ENCODE measurements around the gene PRKAG2.
A peak's percentile ranks its signal among the peaks of the same experiment; 100 is the strongest.

PRKAG2 gene

DNA sequence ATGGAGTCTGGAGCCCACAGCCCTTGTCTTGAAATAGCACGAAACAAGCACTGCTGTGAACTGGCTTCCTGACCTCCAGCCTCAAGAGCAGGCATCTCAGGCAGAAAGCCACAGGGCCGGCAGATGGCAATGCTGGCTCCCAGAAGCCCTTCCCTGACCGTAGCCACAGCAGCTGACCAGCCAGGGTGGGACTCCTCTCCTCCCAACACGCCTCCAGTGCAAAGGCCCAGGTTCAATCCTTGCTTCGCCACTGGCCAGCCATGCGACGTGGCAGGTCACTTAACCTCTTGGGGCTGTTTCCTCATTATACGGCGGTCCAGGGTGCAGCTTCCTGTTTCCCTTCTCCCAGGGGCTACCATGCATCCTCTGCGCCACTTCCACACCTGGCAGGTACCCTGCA is 12.8 kb downstream of the PRKAG2 start:
- peak; percentile 23 for DNase-seq

DNA sequence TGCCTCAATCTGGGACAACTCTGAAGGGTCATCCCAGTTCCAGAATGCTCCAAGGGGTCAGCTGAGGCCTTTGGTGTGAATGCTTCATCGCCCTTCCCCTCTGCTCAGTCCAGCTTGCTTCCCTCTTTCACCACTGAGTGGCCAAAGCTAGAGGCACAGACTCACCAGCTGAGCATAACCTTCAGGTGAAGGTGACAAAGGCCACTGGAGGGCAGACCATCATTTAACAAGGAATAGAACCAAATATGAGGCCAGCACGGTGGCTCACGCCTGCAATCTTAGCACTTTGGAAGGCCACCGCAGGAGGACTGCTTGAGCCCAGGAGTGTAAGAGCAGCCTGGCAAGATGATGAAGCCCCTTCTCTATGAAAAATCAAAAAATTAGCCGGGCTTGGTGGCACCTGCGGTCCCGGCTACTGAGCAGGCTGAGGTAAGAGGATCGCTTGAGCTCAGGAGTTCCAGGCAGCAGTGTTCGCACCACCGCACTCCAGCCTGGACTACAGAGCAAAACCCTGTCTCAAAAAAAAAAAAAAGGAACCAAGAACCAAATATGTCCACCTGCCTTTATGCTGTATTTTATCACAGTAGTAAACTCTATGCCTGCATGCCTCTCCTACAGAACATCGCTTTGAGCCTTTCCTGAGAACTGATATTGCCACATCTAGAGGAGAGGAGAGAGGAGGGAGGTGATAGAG is 13.4 kb downstream of the PRKAG2 start:
- DNase-seq, result no peak

DNA sequence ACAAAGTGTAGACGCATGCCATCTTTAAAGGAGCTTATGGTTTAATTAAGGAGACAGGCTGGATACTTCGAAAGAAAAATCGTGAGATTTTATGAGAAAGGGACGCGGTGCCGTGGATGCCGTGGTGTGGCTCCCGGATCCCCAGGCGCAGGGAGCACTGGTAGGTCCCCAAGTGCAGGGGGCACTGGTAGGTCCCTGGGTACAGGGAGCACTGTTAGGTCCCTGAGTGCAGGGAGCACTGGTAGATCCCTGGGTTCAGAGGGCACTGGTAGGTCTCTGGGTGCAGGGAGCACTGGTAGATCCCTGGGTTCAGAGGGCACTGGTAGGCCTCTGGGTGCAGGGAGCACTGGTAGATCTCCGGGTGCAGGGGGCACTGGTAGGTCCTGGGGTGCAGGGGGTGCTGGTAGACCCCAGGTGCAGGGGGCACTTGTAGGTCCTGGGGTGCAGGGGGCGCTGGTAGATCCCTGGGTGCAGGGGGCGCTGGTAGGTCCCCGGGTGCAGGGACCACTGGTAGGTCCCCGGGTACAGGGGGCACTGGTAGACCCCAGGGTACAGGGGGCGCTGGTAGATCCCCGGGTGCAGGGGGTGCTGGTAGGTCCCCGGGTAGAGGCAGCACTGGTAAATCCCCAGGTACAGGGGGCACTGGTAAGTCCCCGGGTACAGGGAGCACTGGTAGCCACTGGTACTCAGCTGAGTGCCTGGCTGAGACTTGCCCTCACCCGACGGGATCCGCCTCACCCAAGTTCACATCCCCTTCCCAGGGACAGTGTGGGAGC is 14.1 kb downstream of the PRKAG2 start:
- no peak for DNase-seq

DNA sequence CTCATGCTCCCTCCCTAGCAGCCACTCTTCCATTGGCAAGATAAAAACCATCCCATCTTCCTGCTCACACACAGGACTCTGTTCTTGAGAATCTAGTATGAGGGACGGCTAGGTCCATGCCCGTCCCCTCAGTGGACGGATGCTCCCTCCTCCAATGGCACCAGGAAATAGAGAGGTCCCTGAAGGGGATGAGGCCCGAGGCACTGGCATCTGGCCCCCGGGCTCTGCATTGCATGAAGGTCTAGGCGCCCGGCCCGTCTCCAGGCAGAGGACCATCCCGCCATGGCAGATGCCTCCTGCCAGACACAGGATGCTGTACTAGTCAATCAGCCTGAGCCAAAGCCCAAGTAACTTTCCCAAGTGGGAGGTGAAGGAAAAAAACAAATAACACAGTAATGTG is 15.0 kb downstream of the PRKAG2 start:
- DNase-seq, result no peak

DNA sequence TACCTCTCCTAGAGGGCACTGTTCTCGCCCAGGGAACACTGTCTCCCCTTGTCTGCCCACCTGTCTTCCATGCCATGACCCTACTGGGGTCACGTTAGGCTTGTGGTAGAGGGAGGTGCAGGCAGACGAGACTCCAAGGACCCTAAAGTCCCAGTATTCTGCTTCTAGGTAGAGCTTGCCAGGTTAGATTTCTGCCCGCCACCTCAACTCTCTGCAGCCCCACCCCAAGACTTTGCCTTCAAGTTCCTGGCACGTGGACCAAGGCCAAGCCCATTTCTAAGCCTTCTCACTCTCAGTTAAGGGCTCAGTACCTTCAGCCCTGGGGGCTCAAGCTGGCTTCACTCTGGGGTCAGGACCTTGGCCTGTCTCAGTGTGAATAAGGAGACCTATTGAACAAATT is 16.1 kb downstream of the PRKAG2 start:
- DNase-seq, result no peak

DNA sequence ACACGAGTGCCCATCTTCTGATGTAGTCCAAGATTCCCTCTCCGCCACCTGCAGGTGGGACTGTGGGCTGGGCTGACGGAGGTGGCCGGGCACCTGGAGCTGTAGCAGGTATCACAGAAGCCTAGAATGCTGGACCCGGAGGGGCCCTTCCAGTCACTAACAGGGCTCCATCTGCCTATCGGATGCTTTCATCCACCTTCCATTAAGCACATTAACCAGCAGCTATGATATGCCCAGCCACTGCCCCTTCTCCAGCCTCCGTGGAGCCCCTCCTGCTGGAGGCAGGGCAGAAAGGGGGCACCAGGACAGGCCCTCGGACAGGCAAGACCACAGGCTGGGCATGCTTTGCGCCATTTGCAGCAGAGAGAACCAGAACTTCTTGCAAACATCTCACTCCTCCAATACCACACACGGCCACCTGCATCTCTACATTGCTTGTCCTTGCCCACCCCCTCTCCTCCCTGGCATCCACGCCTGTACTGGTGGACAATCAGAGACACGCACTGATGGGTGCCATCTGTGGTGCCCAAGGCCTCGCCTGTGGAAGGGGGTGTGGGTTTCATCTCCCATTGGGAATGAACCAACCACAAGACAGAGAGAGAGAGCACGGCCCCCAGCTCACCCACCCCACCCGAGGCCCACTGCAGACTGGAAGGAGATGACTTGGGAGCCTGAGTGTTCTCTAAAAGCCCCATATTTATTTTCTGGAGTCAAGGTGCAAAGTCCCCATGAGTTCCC is 16.8 kb downstream of the PRKAG2 start:
- DNase-seq, result no peak

DNA sequence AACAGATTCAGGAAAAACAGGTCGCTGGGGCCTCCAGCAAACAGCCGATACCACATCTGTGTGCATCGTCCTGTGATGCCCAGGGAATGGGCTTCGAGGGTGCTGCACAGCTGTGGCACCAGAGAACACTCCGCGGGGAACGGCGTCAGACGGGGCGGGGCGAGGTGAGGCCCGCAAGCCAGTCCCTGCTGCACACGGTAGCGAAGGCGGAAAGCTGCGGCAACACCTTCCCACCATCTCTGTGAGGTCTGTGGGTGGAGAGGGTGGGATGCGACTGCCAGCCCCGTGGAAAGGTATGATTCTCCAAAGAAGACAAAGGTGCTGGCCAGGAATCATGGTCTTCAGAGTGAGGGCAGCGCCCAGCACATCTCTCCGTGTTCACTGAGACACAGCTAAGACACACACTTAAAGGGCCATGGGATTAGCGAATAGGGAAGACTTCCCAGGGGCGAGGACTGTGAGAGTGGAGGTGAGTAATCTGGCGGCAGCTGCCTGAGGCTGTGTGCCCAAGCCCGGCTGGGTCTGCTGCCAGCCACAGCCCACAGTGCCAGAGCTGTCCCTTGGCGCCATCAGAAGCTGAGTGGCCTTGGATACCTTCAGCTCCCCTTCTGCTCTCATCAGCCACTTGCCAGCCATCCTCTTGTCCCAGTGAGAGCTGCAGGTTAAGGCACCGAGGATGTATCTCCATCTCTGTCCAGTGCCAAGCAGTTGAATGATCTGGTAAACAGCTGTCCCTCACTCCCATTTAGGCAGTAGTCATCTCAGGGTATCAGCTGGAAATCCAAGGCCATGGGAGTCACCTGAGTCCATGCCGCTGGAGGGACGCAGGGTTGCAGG is 17.6 kb downstream of the PRKAG2 start:
- DNase-seq, result no peak

DNA sequence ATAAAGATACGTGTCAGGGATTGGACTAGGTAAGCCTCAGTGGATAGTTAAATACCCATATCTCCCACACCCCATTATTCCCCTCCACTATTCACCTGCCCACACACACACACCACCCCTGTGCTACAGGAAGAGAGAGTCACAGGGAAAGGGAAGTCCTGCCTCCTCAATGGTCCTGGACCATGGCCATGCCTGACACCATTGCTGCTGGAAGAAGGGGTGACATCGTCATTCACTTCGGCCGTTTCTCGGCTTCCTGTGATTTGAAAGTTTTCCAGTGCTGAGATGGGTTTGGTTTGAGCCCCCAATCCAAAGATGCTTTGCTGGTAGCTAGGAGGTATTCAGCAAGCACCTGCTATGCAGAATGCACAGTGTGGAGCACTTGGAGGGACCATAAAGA is 18.5 kb downstream of the PRKAG2 start:
- no peak for DNase-seq

DNA sequence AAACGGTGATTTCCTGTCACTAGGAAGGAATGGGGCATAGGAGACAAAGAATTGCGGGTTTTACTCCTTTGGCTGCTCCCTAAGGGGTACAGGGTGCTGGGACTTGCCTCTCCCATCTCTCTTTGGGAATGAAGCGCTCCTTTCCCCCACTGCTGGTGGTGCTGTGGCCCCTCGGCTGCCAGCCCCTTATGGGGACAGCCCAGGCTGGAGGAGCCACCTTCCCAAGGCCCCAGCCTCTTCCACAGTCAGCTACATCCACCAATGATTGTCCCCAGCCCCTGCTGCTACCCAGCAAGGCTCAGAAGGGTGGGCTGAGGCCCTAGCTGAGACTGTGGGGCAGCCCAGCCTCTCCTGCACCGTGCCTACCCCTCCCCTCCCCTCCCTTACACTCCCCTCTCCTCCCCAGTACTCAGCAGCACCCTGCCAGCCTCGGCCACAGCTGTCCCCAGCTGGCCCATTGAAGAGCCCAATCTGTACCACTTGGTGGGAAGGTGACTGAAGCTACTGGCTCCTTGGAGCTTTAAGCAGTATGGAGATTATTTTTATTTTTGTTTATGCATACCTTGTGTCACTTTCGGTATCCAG is 19.0 kb downstream of the PRKAG2 start:
- no peak for DNase-seq

DNA sequence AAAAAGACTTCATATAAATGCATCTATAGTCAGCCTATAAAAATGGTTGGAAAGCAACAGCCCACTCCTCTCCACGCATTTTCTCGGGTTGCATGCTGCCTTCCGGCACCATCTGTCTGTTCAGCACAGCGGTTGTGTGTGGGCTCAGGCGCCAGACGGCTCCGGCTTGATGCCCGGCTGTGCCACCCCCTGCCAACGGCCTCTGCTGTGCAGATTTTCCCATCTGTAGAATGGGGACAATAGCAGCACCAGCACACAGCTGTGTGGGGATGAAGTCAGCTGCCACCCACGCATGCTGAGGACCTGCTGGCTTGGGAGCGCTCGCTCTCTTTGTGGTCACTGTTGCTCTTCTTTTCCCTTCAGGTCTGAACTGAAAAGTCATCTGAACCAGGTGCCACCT is 19.5 kb downstream of the PRKAG2 start:
- DNase-seq, result no peak

DNA sequence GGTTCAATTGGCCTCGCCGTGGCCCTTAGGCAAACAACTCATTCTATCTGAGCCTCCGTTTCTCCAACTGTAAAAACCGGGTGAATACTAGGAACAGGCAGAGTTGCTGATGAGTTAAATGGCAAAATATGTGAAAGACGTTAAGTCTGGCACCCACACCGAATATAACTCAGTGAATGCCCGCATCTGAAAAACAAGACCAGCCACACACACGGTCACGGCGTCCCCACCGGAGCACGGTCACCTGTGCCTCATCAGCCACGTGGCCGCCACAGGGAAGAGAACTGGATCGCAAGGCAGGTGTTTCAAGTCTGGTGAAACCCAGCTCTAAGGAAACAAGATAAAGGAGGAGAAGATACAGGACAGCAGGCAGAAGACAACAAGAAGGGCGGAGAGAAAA is 20.4 kb downstream of the PRKAG2 start:
- no peak for DNase-seq

DNA sequence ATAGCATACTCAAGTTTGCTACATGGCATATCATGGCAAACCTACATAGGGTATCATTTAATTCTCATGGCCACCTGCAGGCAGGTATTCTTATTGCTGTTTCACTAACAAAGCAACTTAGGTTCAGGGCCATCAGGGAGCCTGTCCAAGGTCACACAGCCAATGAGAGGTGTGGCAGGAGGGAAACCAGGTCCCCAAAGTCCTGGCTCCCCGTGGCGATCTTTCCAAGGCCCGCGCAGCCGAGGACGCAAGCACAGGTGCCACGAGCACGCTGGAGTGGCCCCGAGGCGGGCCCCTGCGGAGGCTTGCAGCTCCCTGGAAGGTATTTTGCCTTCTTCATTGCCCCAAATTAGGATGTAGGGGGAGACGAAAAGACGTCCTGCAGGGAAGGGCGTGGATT is 20.8 kb downstream of the PRKAG2 start:
- DNase-seq, result no peak

DNA sequence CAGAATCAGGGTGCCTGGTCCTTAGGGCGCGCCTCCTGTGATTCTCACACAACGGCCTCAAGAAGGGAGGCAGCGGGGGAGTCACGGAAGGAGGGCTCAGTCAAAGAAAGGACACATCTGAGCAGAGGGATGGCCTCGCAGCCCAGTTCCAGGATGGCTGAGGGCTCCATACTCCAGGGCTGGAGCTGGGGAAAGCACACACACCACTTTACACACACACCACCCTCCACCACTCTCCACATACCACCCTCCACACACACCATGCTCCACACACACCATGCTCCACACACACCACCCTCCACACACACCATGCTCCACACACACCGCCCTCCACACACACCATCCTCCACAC is 22.2 kb downstream of the PRKAG2 start:
- no peak for DNase-seq

DNA sequence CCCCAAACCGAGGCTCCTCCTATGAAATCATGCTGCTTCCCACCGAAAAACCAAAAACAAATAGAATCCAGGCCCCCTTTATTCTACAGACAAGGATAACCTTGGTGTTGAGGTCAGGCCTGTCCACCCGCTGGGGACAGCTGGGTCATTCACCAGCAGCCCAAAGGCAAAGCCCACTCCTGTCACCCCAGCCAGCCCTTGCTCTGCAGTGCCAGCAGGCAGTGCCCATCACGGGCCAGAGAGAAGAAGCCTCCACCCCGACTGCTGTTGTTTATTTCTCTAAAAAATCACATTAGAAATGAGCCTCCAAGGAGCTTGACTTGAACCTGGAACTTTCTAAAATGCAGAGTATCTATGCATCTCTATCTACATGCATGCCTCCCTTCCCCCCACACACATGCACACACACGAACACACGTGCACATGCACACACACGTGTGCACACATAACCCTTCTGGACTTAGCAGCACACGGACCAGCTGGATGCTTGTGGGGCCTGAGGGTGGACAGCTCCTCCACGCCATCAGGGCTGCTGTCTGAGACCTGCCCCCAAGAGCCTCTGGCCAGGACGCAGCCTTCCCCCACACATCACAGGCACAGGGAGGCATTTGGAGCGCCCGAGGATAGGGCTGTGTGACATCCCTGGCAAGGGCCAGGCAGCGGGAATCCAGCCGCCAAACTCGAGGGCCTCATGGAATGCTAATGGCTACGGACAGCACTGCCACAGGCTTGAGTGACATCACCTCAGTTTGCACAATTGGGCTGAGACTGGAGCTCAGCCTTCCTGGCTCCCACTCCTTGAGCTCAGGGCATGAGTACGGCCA is 22.8 kb downstream of the PRKAG2 start:
- DNase-seq, result no peak

DNA sequence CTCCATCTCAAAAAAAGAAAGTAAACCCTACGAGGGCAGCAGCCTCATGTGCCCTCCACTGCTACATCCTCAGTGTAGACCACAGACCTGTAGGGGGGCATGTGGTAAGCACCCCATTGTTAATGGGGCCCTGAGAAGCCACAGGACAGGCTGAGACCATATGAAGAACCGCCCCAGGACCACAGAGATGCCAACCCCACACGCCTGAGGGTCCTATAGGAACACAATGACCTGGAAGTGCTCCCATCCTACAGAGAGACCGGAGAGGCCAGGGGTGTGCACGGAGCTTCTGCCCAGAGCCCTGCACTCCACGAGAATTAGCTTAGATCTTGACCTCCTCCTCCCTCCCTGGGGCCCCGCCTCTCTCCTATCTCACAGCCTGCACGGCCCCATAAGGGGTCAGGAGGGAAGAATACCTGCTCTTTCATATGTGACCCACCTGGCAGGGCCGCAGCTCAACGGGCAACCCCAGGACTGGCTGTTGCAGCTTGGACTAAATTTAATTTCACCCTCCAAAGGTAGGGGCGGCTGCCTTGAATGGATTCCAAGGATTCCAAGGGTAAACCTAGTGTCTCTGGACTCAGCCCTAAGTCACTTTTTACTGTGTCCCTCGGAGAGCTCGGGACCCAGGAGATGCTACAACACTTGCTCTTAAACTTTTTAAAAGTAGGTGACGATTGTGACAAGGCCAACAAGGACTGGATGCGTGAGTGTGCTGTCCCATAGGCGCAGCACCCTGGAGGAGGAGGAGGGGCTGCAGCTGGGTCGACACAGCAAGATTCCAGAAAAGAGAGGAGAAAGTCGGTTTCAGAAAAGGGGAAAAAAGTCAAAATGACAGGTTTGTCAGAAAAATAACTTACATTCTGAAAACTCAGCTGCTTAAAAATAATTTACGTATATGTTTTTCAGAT is 24.2 kb downstream of the PRKAG2 start:
- DNase-seq, result no peak

DNA sequence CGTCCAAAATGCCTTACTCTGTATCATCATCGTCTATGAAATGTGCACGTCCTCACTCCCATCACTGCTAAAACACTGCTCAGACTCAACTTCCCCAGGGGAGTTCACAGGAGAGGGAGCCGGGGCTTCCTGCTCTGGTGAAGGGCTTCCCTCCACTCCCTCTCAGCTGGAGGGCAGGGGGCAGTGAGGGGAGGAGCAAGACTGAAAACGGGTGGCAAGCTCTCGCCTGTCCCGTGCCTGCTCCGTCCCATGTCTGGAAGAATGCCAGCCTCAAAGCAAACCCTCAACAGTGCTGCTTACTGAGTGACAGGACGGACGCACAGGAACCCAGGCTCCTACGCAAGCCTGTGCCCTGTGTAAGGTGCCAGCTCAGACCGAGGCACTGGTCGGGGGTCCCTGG is 25.1 kb downstream of the PRKAG2 start:
- no peak for DNase-seq

DNA sequence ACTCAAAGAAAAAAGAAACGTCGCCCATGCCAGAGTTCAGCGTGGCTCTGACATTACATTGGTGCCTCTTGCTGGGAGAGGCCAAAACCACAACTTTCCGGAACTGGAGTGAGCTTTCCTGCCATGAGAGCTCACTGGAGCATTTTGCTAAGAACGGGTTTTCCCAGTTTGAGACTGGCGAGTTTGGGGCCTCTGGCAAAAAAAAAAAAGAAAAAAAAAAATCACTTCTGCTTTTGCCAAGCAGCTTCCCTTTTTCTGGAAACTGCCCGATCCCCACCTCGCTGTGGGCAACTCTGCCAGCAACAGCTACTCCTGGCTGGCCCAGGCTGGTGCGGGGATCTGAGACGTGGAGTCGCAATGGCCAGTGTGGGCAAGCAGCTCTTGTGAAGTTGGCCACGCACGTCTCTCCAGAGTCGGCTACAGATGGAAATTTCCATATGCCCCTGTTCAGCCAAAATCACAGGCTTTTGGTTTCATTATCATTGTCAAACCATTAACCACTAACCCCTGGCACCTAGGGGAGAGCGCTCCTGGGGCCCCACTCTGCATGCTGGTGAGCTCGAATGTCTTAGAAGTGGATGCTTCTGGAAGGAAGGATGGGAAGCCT is 25.7 kb downstream of the PRKAG2 start:
- DNase-seq, result no peak

DNA sequence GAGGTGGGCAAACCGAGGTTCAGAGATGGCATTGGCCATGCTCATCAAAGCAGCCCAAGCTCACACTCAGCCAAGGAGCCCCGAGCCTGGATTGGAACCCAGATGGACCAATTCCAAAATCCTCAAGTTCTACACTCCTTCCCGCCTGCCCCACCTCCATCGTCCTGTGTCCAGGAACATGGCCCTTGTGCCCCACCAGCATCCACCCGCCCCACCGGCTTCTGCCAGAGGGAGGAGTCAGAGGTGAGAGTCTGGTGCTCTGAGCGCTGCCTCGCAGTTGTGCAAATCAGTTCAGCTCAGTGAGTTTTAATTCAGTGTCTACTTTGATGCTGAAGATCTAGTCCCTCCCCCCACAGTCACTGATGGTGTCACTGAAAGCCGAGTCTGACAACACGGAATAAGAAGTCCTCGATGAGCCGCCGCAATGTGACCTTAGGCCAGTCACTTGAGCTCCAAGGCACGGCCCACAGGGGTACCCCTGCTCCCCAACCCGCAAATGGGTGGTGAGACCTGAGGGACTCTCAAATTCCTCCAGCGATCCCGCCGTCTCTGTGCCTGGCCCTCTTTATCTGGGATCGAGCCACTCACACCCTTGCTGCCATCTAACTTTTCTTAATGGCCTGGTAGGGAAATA is 26.3 kb downstream of the PRKAG2 start:
- DNase-seq, result no peak

DNA sequence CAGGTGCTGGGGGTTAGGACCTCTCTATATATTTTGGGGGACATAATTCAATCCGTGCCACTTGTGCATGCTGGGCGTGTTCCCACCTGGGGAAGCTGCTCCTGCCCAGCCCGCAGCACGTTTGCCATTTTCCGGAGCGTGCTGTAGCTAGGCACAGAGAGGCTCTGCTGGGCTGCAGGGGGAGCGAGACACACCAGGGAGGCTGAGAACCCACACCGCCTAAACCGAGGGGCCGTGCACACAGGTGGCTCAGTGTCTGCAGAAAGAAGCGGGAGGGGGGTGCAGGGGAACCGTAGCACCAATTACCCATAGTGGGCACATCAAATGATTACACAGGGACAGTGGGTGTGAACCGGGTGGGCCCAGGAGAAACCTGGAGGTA is 27.0 kb downstream of the PRKAG2 start:
- no peak for DNase-seq
